GM19238 (cell line): ENCODE data around the gene R3HDM2.

ENCODE experiments used
- DNase-seq: peaks from one replicate; pipeline ENCODE4 v3.0.0; 2011; ENCODE audit warnings: low spot score; ENCODE audit not compliant: insufficient read length

R3HDM2 gene

GRCh38 chr12:57272337-57273151 is 158.3 kb downstream of the R3HDM2 start:
- DNase-seq = no peak

- DNase-seq = no peak
Observed at GRCh38 chr12:57270966-57271470, 159.8 kb downstream of the R3HDM2 start.

- DNase-seq = no peak
Observed at GRCh38 chr12:57268264-57268663, 162.6 kb downstream of the R3HDM2 start.

- DNase-seq = no peak
Observed at GRCh38 chr12:57266681-57267080, 164.2 kb downstream of the R3HDM2 start.

GRCh38 chr12:57263096-57263495 is 167.7 kb downstream of the R3HDM2 start:
- no peak for DNase-seq

- no peak for DNase-seq
Observed at GRCh38 chr12:57262126-57262822, 168.6 kb downstream of the R3HDM2 start.

- DNase-seq = no peak
Observed at GRCh38 chr12:57261428-57261865, 169.4 kb downstream of the R3HDM2 start.

GRCh38 chr12:57260366-57260765 is 170.5 kb downstream of the R3HDM2 start:
- no peak for DNase-seq

GRCh38 chr12:57258977-57259970 is 171.6 kb downstream of the R3HDM2 start:
- no peak for DNase-seq

- DNase-seq = no peak
Observed at GRCh38 chr12:57255916-57256315, 174.9 kb downstream of the R3HDM2 start.

- DNase-seq = no peak
Observed at GRCh38 chr12:57254506-57255280, 176.2 kb downstream of the R3HDM2 start.

- DNase-seq = no peak
Observed at GRCh38 chr12:57250956-57251355, 179.9 kb downstream of the R3HDM2 start, which contains the start of gene STAC3. TSS of gene STAC3 (minus strand) at chr12:57251187. CDS start at chr12:57249636, 1,551 bp downstream.

- no peak for DNase-seq
Observed at GRCh38 chr12:57250541-57250940, 180.3 kb downstream of the R3HDM2 start.

- no peak for DNase-seq
Observed at GRCh38 chr12:57248934-57249742, 181.7 kb downstream of the R3HDM2 start.

- no peak for DNase-seq
Observed at GRCh38 chr12:57247041-57247440, 183.8 kb downstream of the R3HDM2 start.

- DNase-seq = no peak
Observed at GRCh38 chr12:57244312-57244696, 186.5 kb downstream of the R3HDM2 start.

GRCh38 chr12:57243521-57244311 is 187.1 kb downstream of the R3HDM2 start:
- peak; percentile 61 for DNase-seq

GRCh38 chr12:57242691-57243454 is 188.0 kb downstream of the R3HDM2 start:
- DNase-seq = peak; percentile 68
